ENCODE data around the gene ENTPD7. TPM values are rescaled to one million over a fixed set of nuclear protein-coding genes. Genes with fewer than 3 reads are reported as not detected.
"Not testable (repeated sequence)": the region's sequence is repeated elsewhere in the genome, so short reads cannot be mapped to it uniquely, and the experiment has no call there.

The ENTPD7 gene
- total RNA-seq, 1 donor from 2014 or later, result 22.9 TPM

- DNase-seq (ENCODE audit: extremely low spot score, unreplicated experiment), result no peak
- Mint-ChIP-seq H3K27ac (no peak overlapping the region), H3K4me1 (ENCODE audit: unreplicated experiment) (no peaks in the 10 kb centered on the region), H3K27me3 (no peaks in the 10 kb centered on the region), H3K4me3 (no peak overlapping the region), H3K36me3 (peaks cover 54% of the 10 kb centered on the region), H3K9me3 (no peaks in the 10 kb centered on the region)
- TF ChIP-seq, protein P1, sequence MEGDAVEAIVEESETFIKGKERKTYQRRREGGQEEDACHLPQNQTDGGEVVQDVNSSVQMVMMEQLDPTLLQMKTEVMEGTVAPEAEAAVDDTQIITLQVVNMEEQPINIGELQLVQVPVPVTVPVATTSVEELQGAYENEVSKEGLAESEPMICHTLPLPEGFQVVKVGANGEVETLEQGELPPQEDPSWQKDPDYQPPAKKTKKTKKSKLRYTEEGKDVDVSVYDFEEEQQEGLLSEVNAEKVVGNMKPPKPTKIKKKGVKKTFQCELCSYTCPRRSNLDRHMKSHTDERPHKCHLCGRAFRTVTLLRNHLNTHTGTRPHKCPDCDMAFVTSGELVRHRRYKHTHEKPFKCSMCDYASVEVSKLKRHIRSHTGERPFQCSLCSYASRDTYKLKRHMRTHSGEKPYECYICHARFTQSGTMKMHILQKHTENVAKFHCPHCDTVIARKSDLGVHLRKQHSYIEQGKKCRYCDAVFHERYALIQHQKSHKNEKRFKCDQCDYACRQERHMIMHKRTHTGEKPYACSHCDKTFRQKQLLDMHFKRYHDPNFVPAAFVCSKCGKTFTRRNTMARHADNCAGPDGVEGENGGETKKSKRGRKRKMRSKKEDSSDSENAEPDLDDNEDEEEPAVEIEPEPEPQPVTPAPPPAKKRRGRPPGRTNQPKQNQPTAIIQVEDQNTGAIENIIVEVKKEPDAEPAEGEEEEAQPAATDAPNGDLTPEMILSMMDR (conservative IDR thresholded peaks at IDR 0.05), result no peak
Measured at GRCh38 chr10:99743841-99744240, 84.5 kb downstream of the ENTPD7 start.

DNA sequence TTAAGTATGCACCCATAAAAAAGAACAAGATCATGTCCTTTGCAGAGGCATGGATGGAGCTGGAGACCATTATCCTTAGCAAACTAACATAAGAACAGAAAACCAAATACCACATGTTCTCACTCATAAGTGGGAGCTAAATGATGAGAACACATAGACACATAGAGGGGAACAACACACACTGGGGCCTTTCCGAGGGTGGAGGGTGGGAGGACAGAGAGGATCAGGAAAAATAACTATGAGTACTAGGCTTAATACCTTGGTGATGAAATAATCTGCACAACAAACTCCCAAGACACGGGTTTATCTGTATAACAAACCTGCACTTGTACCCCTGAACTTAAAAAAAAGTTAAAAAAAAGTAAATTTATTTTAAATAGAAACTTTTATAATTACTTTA is 86.9 kb downstream of the ENTPD7 start:
- H3K4me3 Mint-ChIP-seq; H3K4me1 Mint-ChIP-seq (ENCODE audit: unreplicated experiment); H3K9me3 Mint-ChIP-seq; H3K27me3 Mint-ChIP-seq; DNase-seq (ENCODE audit: extremely low spot score, unreplicated experiment); H3K27ac Mint-ChIP-seq: not testable (repeated sequence)
- H3K36me3 Mint-ChIP-seq, result peaks cover 41% of the 10 kb centered on the region

GRCh38 chr10:99748823-99749451 is 89.6 kb downstream of the ENTPD7 start:
- DNase-seq (ENCODE audit: extremely low spot score, unreplicated experiment), result no peak
- Mint-ChIP-seq H3K36me3 (peaks cover 27% of the 10 kb centered on the region), H3K27ac (no peak overlapping the region)

DNA sequence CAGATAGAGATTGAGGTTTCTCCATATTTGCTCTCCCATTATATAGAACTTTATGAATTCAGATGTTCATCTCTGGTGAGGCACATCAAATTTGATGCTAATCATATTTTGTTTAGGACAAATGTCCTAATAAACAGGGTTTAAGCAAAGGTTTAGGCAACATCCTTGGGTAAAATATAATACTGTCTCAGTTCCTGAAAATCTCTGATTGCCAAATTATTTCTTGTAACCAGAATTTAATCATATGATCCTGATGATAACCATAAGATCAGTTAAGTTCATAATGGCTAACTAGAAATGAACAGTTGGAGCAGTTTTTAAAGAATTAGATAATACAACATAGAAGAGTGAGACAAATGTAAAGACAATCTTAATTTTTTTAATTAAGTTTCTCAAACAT is 91.3 kb downstream of the ENTPD7 start:
- H3K27ac Mint-ChIP-seq, result no peak overlapping the region
- no peaks in the 10 kb centered on the region for H3K9me3 Mint-ChIP-seq
- no peaks in the 10 kb centered on the region for H3K27me3 Mint-ChIP-seq
- no peak overlapping the region for H3K4me3 Mint-ChIP-seq
- TF ChIP-seq, protein P1 (conservative IDR thresholded peaks at IDR 0.05), result no peak
- no peaks in the 10 kb centered on the region for H3K4me1 Mint-ChIP-seq (ENCODE audit: unreplicated experiment)
- H3K36me3 Mint-ChIP-seq, result peaks cover 25% of the 10 kb centered on the region
- DNase-seq (ENCODE audit: extremely low spot score, unreplicated experiment), result no peak

More at GRCh38 chr10:99748823-99749451, 89.6 kb downstream of the ENTPD7 start:
- H3K9me3 Mint-ChIP-seq, result no peaks in the 10 kb centered on the region
- TF ChIP-seq, protein P1 (conservative IDR thresholded peaks at IDR 0.05), result no peak
- H3K4me3 Mint-ChIP-seq, result no peak overlapping the region
- no peaks in the 10 kb centered on the region for H3K27me3 Mint-ChIP-seq
- H3K4me1 Mint-ChIP-seq (ENCODE audit: unreplicated experiment), result no peaks in the 10 kb centered on the region

GRCh38 chr10:99754670-99755069 is 95.4 kb downstream of the ENTPD7 start:
- Mint-ChIP-seq H3K4me1 (ENCODE audit: unreplicated experiment) (no peaks in the 10 kb centered on the region), H3K27ac (no peak overlapping the region), H3K36me3 (peaks cover 34% of the 10 kb centered on the region), H3K27me3 (no peaks in the 10 kb centered on the region), H3K9me3 (no peaks in the 10 kb centered on the region), H3K4me3 (no peak overlapping the region)
- TF ChIP-seq, protein P1 (conservative IDR thresholded peaks at IDR 0.05), result no peak
- no peak for DNase-seq (ENCODE audit: extremely low spot score, unreplicated experiment)

Other genes starting within 250 kb of the ENTPD7 start
- 50.9 and 57.6 TPM in 2 replicates for gene GOT1, start 228.9 kb upstream of the ENTPD7 start, total RNA-seq (ENCODE audit: low replicate concordance)
- gene NKX2-3, start 126.6 kb upstream of the ENTPD7 start, total RNA-seq (ENCODE audit: low replicate concordance), result not detected in 2 replicates
- 29.5 and 33.9 TPM in 2 replicates for gene SLC25A28, start 39.1 kb upstream of the ENTPD7 start, total RNA-seq (ENCODE audit: low replicate concordance)
- gene COX15, start 72.6 kb downstream of the ENTPD7 start, total RNA-seq (ENCODE audit: low replicate concordance), result 36.1 and 46.5 TPM in 2 replicates
- gene CUTC, start 72.7 kb downstream of the ENTPD7 start, total RNA-seq (ENCODE audit: low replicate concordance), result 11.8 and 13.7 TPM in 2 replicates
- 11.0 and 64.0 TPM in 2 replicates for gene ABCC2, start 123.1 kb downstream of the ENTPD7 start, total RNA-seq (ENCODE audit: low replicate concordance)

Data from type B pancreatic cell (in vitro differentiated cells).